ENCODE results near the gene MRRF. TPM values are rescaled to one million over a fixed set of nuclear protein-coding genes. Genes with fewer than 3 reads are reported as not detected.
"Not testable (repeated sequence)": the region's sequence is repeated elsewhere in the genome, so short reads cannot be mapped to it uniquely, and the experiment has no call there.

MRRF gene
- total and polyA plus RNA-seq, 2 donors (not counting 3 experiments of a cell fraction or from before 2014, with no cell fraction given), result 27.2 to 36.4 TPM

DNA sequence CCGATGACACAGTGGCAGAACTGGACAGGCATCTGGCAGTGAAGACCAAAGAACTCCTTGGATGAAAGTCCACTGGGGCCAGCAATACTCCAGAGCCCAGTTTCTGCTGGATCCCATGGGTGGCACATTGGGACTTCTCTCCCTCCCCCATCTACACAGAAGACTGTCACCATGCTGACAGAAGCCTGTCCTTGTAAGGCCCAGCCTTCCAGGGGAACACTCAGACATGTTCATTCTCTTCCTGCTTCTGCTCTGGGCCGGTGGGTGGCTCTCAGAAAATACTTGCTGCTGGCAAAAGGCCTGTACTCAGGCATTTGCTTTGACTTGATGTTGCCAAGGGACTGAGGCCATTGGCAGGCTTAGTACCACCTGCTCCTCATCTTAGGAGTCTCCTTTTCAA is 57.9 kb downstream of the MRRF start:
- Histone ChIP-seq H2AFZ (ENCODE audit: low read depth, low read length) (no peak overlapping the region), H3K36me3 (ENCODE audit: control insufficient read depth in 2 of 2, extremely low read depth in 1 of 2, insufficient read depth in 2 of 2, low read length in 2 of 2) (peaks cover 2% of the 10 kb centered on the region in 2 experiments), H3K27ac (ENCODE audit: insufficient read depth, low read depth, low read length) (no peak overlapping the region), H3K4me1 (ENCODE audit: control insufficient read depth, extremely low read depth, insufficient read depth, low read length) (peaks cover 16% of the 10 kb centered on the region), H3K4me3 (replicated peaks in 1 of 3; ENCODE audit: insufficient read depth in 1 of 3, low read depth in 1 of 3, low read length in 3 of 3) (no peak overlapping the region), H3K27me3 (ENCODE audit: control insufficient read depth in 2 of 2, insufficient read depth in 2 of 2, low read length in 2 of 2) (no peaks in the 10 kb centered on the region), H3K9me1 (replicated peaks; ENCODE audit: control insufficient read depth, extremely low read depth, insufficient read depth, low read length) (no peaks in the 10 kb centered on the region), H4K20me1 (replicated peaks; ENCODE audit: control insufficient read depth, extremely low read depth, insufficient read depth, low read length) (no peaks in the 10 kb centered on the region), H3K79me2 (ENCODE audit: control insufficient read depth, insufficient read depth, low read length) (no peaks in the 10 kb centered on the region), H3K9me3 (replicated peaks; ENCODE audit: control insufficient read depth, insufficient read depth, low read length) (no peaks in the 10 kb centered on the region), H3K4me2 (ENCODE audit: insufficient read depth, low read length) (no peak overlapping the region), H3K9ac (replicated peaks; ENCODE audit: extremely low read depth, insufficient read depth, low read length) (no peak overlapping the region)
- DNase-seq (ENCODE audit: low read depth, low spot score) (no peak), FAIRE-seq (no peak)
- BruUV-seq (replicated peaks), result no TSS peak
- ChIA-PET CTCF (no interaction called here), POLR2A (no interaction called here)
- intact Hi-C loops (cut with micrococcal nuclease) (no loop called here), dilution Hi-C loops (cut with MboI; ENCODE audit: extremely low pct_ligation_motif_present, low sequenced_read_pairs) (no loop called here)
- no peak for TF ChIP-seq GATA2 (IDR thresholded peaks at IDR 0.05; ENCODE audit: insufficient read depth, insufficient read length, low read depth, low read length)
- no peak for TF ChIP-seq POLR2A (IDR thresholded peaks at IDR 0.05; ENCODE audit: low read depth, low read length)
- TF ChIP-seq FOS (IDR thresholded peaks at IDR 0.05; ENCODE audit: borderline replicate concordance, insufficient read depth, low read length), result no peak
- TF ChIP-seq JUN (IDR thresholded peaks at IDR 0.05; ENCODE audit: borderline replicate concordance, insufficient read depth, insufficient read length, low read depth), result no peak
- no peak for TF ChIP-seq MYC (IDR thresholded peaks at IDR 0.05; ENCODE audit: low read depth, low read length)
- TF ChIP-seq EZH2 (IDR thresholded peaks at IDR 0.05; ENCODE audit: borderline replicate concordance, low read depth, low read length, severe bottlenecking), result no peak
- TF ChIP-seq POLR2AphosphoS5 (IDR thresholded peaks at IDR 0.05; ENCODE audit: insufficient read depth, low read depth, low read length), result no peak
- TF ChIP-seq CTCF (IDR thresholded peaks at IDR 0.05; ENCODE audit: extremely low read depth in 1 of 2, insufficient read depth in 1 of 2, low read depth in 1 of 2, low read length in 2 of 2), result no peak
- TF ChIP-seq, protein P1, sequence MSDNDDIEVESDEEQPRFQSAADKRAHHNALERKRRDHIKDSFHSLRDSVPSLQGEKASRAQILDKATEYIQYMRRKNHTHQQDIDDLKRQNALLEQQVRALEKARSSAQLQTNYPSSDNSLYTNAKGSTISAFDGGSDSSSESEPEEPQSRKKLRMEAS (IDR thresholded peaks at IDR 0.05; ENCODE audit: insufficient read depth, insufficient read length), result no peak

GRCh38 chr9:122324665-122325064 is 60.0 kb downstream of the MRRF start:
- H3K9me3 ChIP-seq (replicated peaks; ENCODE audit: control insufficient read depth, insufficient read depth, low read length); H3K9ac ChIP-seq (replicated peaks; ENCODE audit: extremely low read depth, insufficient read depth, low read length); POLR2A ChIA-PET; H3K27ac ChIP-seq (ENCODE audit: insufficient read depth, low read depth, low read length); H3K79me2 ChIP-seq (ENCODE audit: control insufficient read depth, insufficient read depth, low read length); H3K9me1 ChIP-seq (replicated peaks; ENCODE audit: control insufficient read depth, extremely low read depth, insufficient read depth, low read length); H3K36me3 ChIP-seq (ENCODE audit: control insufficient read depth in 2 of 2, extremely low read depth in 1 of 2, insufficient read depth in 2 of 2, low read length in 2 of 2); BruUV-seq (replicated peaks); H4K20me1 ChIP-seq (replicated peaks; ENCODE audit: control insufficient read depth, extremely low read depth, insufficient read depth, low read length); dilution Hi-C loops (cut with MboI; ENCODE audit: extremely low pct_ligation_motif_present, low sequenced_read_pairs); DNase-seq (ENCODE audit: low read depth, low spot score); H2AFZ ChIP-seq (ENCODE audit: low read depth, low read length); H3K27me3 ChIP-seq (ENCODE audit: control insufficient read depth in 2 of 2, insufficient read depth in 2 of 2, low read length in 2 of 2); intact Hi-C loops (cut with micrococcal nuclease); FAIRE-seq; H3K4me3 ChIP-seq (replicated peaks in 1 of 3; ENCODE audit: insufficient read depth in 1 of 3, low read depth in 1 of 3, low read length in 3 of 3): not testable (repeated sequence)
- CTCF ChIA-PET, result interaction anchor here (0.8 to 1.3 kb wide), 3 partner anchors 16 to 180 kb away, joined by 3 read pairs; no protein-coding TSS in a partner anchor
- H3K4me2 ChIP-seq (ENCODE audit: insufficient read depth, low read length), result peak overlapping the region; percentile 50
- H3K4me1 ChIP-seq (ENCODE audit: control insufficient read depth, extremely low read depth, insufficient read depth, low read length), result peaks cover 16% of the 10 kb centered on the region

All from endothelial cell of umbilical vein (primary cell).